HCT116 (cell line): ENCODE data around the gene C10orf143.

Experiments
- POLR2AphosphoS5 ChIP-seq: IDR thresholded peaks from 2 replicates; pipeline ENCODE4 v1.6.1; 2011; ENCODE audit warnings: mild to moderate bottlenecking, low read depth, low read length, moderate library complexity
- TF ChIP-seq, protein P1 (sequence below), 3 experiments: fragments of 200-600 bp in 1 of 3; sonication (generic) in 1 of 3; IDR thresholded peaks in 2 of 3; conservative IDR thresholded peaks in 1 of 3; 2 replicates each; pipeline ENCODE4 v1.5.1; 2012 to 2017; ENCODE audit warnings: low read depth in 2 of 3, low read length in 2 of 3, antibody characterized with exemption in 1 of 3, borderline replicate concordance in 1 of 3, control low read depth in 1 of 3, mild to moderate bottlenecking in 1 of 3, mixed read lengths in 1 of 3, mixed run types in 1 of 3, moderate library complexity in 1 of 3; ENCODE audit not compliant: insufficient read depth in 1 of 3
- TF ChIP-seq, protein P2 (sequence below): IDR thresholded peaks from 2 replicates; pipeline ENCODE4 v1.6.1; 2012; ENCODE audit warnings: low read depth

GRCh38 chr10:130066743-130067142 lies 43.9 kb downstream of the C10orf143 start:
- TF ChIP-seq, protein P1, sequence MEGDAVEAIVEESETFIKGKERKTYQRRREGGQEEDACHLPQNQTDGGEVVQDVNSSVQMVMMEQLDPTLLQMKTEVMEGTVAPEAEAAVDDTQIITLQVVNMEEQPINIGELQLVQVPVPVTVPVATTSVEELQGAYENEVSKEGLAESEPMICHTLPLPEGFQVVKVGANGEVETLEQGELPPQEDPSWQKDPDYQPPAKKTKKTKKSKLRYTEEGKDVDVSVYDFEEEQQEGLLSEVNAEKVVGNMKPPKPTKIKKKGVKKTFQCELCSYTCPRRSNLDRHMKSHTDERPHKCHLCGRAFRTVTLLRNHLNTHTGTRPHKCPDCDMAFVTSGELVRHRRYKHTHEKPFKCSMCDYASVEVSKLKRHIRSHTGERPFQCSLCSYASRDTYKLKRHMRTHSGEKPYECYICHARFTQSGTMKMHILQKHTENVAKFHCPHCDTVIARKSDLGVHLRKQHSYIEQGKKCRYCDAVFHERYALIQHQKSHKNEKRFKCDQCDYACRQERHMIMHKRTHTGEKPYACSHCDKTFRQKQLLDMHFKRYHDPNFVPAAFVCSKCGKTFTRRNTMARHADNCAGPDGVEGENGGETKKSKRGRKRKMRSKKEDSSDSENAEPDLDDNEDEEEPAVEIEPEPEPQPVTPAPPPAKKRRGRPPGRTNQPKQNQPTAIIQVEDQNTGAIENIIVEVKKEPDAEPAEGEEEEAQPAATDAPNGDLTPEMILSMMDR (IDR thresholded peaks at IDR 0.05 in 2 of 3, conservative IDR thresholded peaks at IDR 0.05 in 1 of 3; ENCODE audit: borderline replicate concordance in 1 of 3, insufficient read depth in 1 of 3, low read depth in 2 of 3, low read length in 2 of 3): no peak
- TF ChIP-seq, protein P2, sequence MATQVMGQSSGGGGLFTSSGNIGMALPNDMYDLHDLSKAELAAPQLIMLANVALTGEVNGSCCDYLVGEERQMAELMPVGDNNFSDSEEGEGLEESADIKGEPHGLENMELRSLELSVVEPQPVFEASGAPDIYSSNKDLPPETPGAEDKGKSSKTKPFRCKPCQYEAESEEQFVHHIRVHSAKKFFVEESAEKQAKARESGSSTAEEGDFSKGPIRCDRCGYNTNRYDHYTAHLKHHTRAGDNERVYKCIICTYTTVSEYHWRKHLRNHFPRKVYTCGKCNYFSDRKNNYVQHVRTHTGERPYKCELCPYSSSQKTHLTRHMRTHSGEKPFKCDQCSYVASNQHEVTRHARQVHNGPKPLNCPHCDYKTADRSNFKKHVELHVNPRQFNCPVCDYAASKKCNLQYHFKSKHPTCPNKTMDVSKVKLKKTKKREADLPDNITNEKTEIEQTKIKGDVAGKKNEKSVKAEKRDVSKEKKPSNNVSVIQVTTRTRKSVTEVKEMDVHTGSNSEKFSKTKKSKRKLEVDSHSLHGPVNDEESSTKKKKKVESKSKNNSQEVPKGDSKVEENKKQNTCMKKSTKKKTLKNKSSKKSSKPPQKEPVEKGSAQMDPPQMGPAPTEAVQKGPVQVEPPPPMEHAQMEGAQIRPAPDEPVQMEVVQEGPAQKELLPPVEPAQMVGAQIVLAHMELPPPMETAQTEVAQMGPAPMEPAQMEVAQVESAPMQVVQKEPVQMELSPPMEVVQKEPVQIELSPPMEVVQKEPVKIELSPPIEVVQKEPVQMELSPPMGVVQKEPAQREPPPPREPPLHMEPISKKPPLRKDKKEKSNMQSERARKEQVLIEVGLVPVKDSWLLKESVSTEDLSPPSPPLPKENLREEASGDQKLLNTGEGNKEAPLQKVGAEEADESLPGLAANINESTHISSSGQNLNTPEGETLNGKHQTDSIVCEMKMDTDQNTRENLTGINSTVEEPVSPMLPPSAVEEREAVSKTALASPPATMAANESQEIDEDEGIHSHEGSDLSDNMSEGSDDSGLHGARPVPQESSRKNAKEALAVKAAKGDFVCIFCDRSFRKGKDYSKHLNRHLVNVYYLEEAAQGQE: no peak
- no peak for TF ChIP-seq POLR2AphosphoS5
